GM12878 (cell line): ENCODE data around the gene GSTM5. TPM values are rescaled to one million over a fixed set of nuclear protein-coding genes. Genes with fewer than 3 reads are reported as not detected.
"Not testable (repeated sequence)": the region's sequence is repeated elsewhere in the genome, so short reads cannot be mapped to it uniquely, and the experiment has no call there.

Experiments used
- ATAC-seq: fragments of 200-7000 bp; cut with Tn5 transposase; 3 replicates; pipeline ENCODE4 v1.9.1; 2020; ENCODE audit warnings: mild to moderate bottlenecking, moderate library complexity
- BruUV-seq: library from RNA; stranded (reverse); fragments of 400-500 nt; replicated peaks from 2 replicates; lab custom pipeline; 2021; lab: Mats Ljungman, UMichigan
- CTCF ChIA-PET: fragments of 300-600 bp; sonication (Branson Sonifier 250); formaldehyde crosslinking; extraction: SDS; loops from one replicate; lab custom pipeline; 2021; ENCODE audit warnings: inconsistent platforms; lab: Yijun Ruan, JAX
- POLR2A ChIA-PET: fragments of 350-600 bp; formaldehyde crosslinking; extraction: SDS; loops from one replicate; lab custom pipeline; 2021; ENCODE audit warnings: inconsistent platforms; lab: Charles Lee
- RAD21 ChIA-PET: fragments of 300-600 bp; sonication (Branson Sonifier 250); formaldehyde crosslinking; loops from one replicate; lab custom pipeline; 2023; ENCODE audit warnings: antibody characterized with exemption; ENCODE audit not compliant: unreplicated experiment; lab: Charles Lee
- SMC1A ChIA-PET: fragments of 300-600 bp; sonication (Branson Sonifier 250); formaldehyde crosslinking; loops from one replicate; lab custom pipeline; 2023; ENCODE audit not compliant: unreplicated experiment, uncharacterized antibody; lab: Charles Lee
- DNase-seq: peaks from one replicate; pipeline ENCODE4 v3.0.0-alpha.2; 2011; ENCODE audit warnings: low read depth, low spot score
- FAIRE-seq: peaks from 3 replicates; lab custom pipeline; 2011; peaks lifted over from hg19 to GRCh38; lab: Jason Lieb, UNC
- H2AFZ ChIP-seq: 2 replicates; pipeline ENCODE4 v1.6.0; 2011; ENCODE audit warnings: low read depth, low read length, control low read depth; ENCODE audit not compliant: control insufficient read depth
- H3K27ac ChIP-seq: 2 replicates; pipeline ENCODE4 v1.5.1; 2011; ENCODE audit warnings: control low read depth; ENCODE audit not compliant: control insufficient read depth, insufficient read depth
- H3K27me3 ChIP-seq, 2 experiments: replicated peaks in 1 of 2; 2 replicates each; pipeline versions ENCODE4 v1.6.0 to v1.6.1; 2011; ENCODE audit warnings: low read length in 1 of 2; ENCODE audit not compliant: control insufficient read depth in 2 of 2, insufficient read depth in 2 of 2
- H3K36me3 ChIP-seq, 2 experiments: 2 replicates each; pipeline ENCODE4 v1.5.1; 2011; ENCODE audit warnings: low read length in 1 of 2; ENCODE audit not compliant: control insufficient read depth in 2 of 2, insufficient read depth in 2 of 2
- H3K4me1 ChIP-seq: 2 replicates; pipeline ENCODE4 v1.6.1; 2011; ENCODE audit warnings: mild to moderate bottlenecking, low read length, moderate library complexity, mixed read lengths; ENCODE audit not compliant: control insufficient read depth, insufficient read depth
- H3K4me2 ChIP-seq: 2 replicates; pipeline ENCODE4 v1.6.0; 2011; ENCODE audit warnings: control low read depth; ENCODE audit not compliant: control insufficient read depth, insufficient read depth
- H3K4me3 ChIP-seq: fragments of 200-600 bp; sonication (generic); 2 replicates; pipeline ENCODE4 v1.5.1; 2016
- H3K79me2 ChIP-seq: 2 replicates; pipeline ENCODE4 v1.6.0; 2011; ENCODE audit warnings: low read length; ENCODE audit not compliant: control insufficient read depth, insufficient read depth
- H3K9ac ChIP-seq: 2 replicates; pipeline ENCODE4 v1.8.0; 2011; ENCODE audit warnings: low read length, control low read depth, mixed read lengths; ENCODE audit not compliant: control insufficient read depth, insufficient read depth
- H3K9me3 ChIP-seq: replicated peaks from 3 replicates; pipeline ENCODE4 v1.5.1; 2011; ENCODE audit warnings: mild to moderate bottlenecking, low read length; ENCODE audit not compliant: control insufficient read depth, insufficient read depth
- H4K20me1 ChIP-seq: 2 replicates; pipeline ENCODE4 v1.6.0; 2011; ENCODE audit not compliant: control insufficient read depth, insufficient read depth
- BRCA1 ChIP-seq: IDR thresholded peaks from 2 replicates; pipeline ENCODE4 v1.6.1; 2011; ENCODE audit warnings: low read depth, low read length, improper control_type of control experiment
- CBFB ChIP-seq: IDR thresholded peaks from 2 replicates; pipeline ENCODE4 v1.6.1; 2016; ENCODE audit warnings: antibody characterized with exemption, low read depth
- EGR1 ChIP-seq, 2 experiments: IDR thresholded peaks; 1 replicate in 1 of 2; 2 replicates in 1 of 2; pipeline ENCODE4 v1.6.1; 2011 to 2012; ENCODE audit warnings: low read depth in 2 of 2, low read length in 2 of 2, borderline replicate concordance in 1 of 2, mild to moderate bottlenecking in 1 of 2, moderate library complexity in 1 of 2
- FOXK2 ChIP-seq: fragments of 450-650 bp; IDR thresholded peaks from 2 replicates; pipeline ENCODE4 v1.6.1; 2017; ENCODE audit warnings: mild to moderate bottlenecking, moderate library complexity
- NFIC ChIP-seq: IDR thresholded peaks from 2 replicates; pipeline ENCODE4 v1.6.1; 2012; ENCODE audit warnings: low read depth, mild to moderate bottlenecking, inconsistent platforms, low read length, moderate library complexity
- RAD21 ChIP-seq: IDR thresholded peaks from 2 replicates; pipeline ENCODE4 v1.6.1; 2011; ENCODE audit warnings: mild to moderate bottlenecking, low read depth, low read length, moderate library complexity; ENCODE audit not compliant: insufficient read depth
- RUNX3 ChIP-seq: IDR thresholded peaks from 2 replicates; pipeline ENCODE4 v1.6.1; 2012; ENCODE audit warnings: low read length, inconsistent platforms
- SKIL ChIP-seq: fragments of 450-650 bp; IDR thresholded peaks from 2 replicates; pipeline ENCODE4 v1.6.1; 2017; ENCODE audit warnings: mild to moderate bottlenecking, low read depth, inconsistent platforms; ENCODE audit not compliant: poor library complexity, severe bottlenecking
- SMAD5 ChIP-seq: IDR thresholded peaks from 2 replicates; pipeline ENCODE4 v1.6.1; 2016; ENCODE audit warnings: antibody characterized with exemption, low read depth
- TAF1 ChIP-seq: IDR thresholded peaks from 2 replicates; pipeline ENCODE4 v1.6.1; 2011; ENCODE audit warnings: mild to moderate bottlenecking, low read depth, low read length, borderline replicate concordance
- YBX1 ChIP-seq: fragments of 450-650 bp; IDR thresholded peaks from 2 replicates; pipeline ENCODE4 v1.6.1; 2016; ENCODE audit warnings: antibody characterized with exemption
- ZNF207 ChIP-seq: fragments of 450-650 bp; IDR thresholded peaks from 2 replicates; pipeline ENCODE4 v1.6.1; 2014; ENCODE audit warnings: antibody characterized with exemption, mild to moderate bottlenecking, borderline replicate concordance
- ZZZ3 ChIP-seq: IDR thresholded peaks from 2 replicates; pipeline ENCODE4 v1.6.1; 2011; ENCODE audit warnings: low read depth; ENCODE audit not compliant: control insufficient read depth, insufficient read length
- WGBS: methylation state at CpG from one replicate; pipeline ENCODE4 v1.1.6; 2016; ENCODE audit warnings: low lambda C conversion rate; ENCODE audit not compliant: insufficient replicate concordance, insufficient coverage; ENCODE audit errors: missing lambda C conversion rate; 5-methylcytosine and 5-hydroxymethylcytosine counted together
- in situ Hi-C: fragments of 300-500 bp; cut with MboI; formaldehyde crosslinking; loops from 9 replicates; pipeline ENCODE4 v1.14.3; 2018; ENCODE audit warnings: mixed read lengths
- intact Hi-C: fragments of 100-400 bp; cut with micrococcal nuclease; formaldehyde crosslinking; loops from one replicate; pipeline ENCODE4 v1.14.2; 2022; ENCODE audit not compliant: unreplicated experiment
- polyA plus RNA-seq, 11 experiments: library from polyadenylated mRNA; depleted of rRNA in 4 of 11; unstranded in 6 of 11; stranded (reverse) in 5 of 11; fragments of >200 nt; fragmentation: Nextera tagmentation in 4 of 11; fragmentation: Illumina TruSeq in 1 of 11; extraction: Ambion mirVana in 4 of 11; extraction: Trizol in 1 of 11; gene quantifications; 1 replicate in 1 of 11; 2 replicates in 10 of 11; pipeline versions ENCODE4 v1.2.1 to v1.2.3, GENCODE V29; 2011 to 2016; ENCODE audit warnings: inconsistent platforms in 2 of 11, missing spikeins in 2 of 11, low read depth in 1 of 11
- total RNA-seq, 4 experiments: library from RNA; depleted of rRNA in 3 of 4; stranded (reverse); fragments of >200 nt in 3 of 4; fragmentation: Illumina TruSeq in 1 of 4; extraction: Trizol in 1 of 4; gene quantifications; 2 replicates each; pipeline versions ENCODE4 v1.2.1 to v1.2.3, GENCODE V29; 2013 to 2021

GSTM5 gene
- total and polyA plus RNA-seq, 10 of the 15 experiments (the other 5 are each of a cell fraction or from before 2014, with no cell fraction given), result 0.10 to 0.37 (median 0.26) TPM; not detected in 1

DNA sequence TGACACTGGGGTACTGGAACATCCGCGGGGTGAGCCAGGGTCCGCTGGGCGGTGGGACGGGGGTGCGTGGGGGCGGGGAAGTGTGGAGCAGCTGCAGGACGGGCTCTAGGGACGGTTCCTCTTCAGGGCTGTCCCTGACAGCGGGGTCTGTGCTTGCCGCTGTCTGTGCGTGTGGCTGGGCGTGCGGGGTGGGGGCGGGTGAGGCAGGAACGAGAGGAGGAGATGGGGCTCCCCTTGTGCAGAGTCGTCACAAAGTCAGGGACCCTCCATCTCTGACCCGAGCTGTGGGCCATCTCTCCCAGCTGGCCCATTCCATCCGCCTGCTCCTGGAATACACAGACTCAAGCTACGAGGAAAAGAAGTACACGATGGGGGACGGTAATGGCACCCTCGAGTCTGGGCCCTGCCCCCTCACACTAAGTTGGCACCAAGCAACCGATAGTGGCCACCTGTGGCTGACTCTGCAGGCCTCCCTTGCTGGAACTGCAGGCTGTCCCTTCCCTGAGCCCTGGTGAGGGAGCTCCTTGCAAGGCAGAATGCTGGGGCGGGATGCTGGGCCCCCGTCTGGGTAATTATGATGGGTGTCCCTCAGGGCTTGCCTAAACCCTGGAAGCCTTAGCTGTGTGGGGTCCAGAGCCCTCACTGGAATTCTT is 43.8 kb upstream of the GSTM5 start (continued):
- no peak for TF ChIP-seq SKIL
- no peak for TF ChIP-seq NFIC
- TF ChIP-seq FOXK2, result no peak
- no peak for TF ChIP-seq ZZZ3
- TF ChIP-seq RUNX3, result no peak
- no peak for TF ChIP-seq RAD21
- no peak for TF ChIP-seq ZNF207
- no peak for TF ChIP-seq CBFB
- TF ChIP-seq SMAD5, result no peak
- no peak for TF ChIP-seq BRCA1

- Histone ChIP-seq H3K27ac (no peak overlapping the region), H3K79me2 (no peaks in the 10 kb centered on the region), H2AFZ (no peak overlapping the region), H3K4me2 (peak overlapping the region; percentile 38; the same call in 1 of the 2 replicates), H3K4me3 (no peak overlapping the region), H3K27me3 (no peaks in the 10 kb centered on the region), H3K9me3 (no peaks in the 10 kb centered on the region), H3K4me1 (peaks cover 10% of the 10 kb centered on the region), H3K9ac (no peak overlapping the region), H3K36me3 (no peaks in the 10 kb centered on the region), H4K20me1 (no peaks in the 10 kb centered on the region)
- intact Hi-C loops (no loop called here), in situ Hi-C loops (no loop called here)
- POLR2A ChIA-PET, result no interaction called here
- CTCF ChIA-PET, result interaction anchor here (0.6 to 3.0 kb wide), 3 partner anchors 29 to 315 kb away, joined by 3 to 21 read pairs (median 3); partner anchors contain the start of gene AHCYL1
- WGBS, result 45% methylated on average over 22 of the region's 22 CpGs
- BruUV-seq, result no TSS peak
- SMC1A ChIA-PET, result interaction anchor here (1.1 kb wide), 1 partner anchor 316 kb away, joined by 3 read pairs; the partner anchor contains the start of gene AHCYL1
- FAIRE-seq (no peak), ATAC-seq (no peak), DNase-seq (no peak)
- TF ChIP-seq YBX1, result no peak
- peak; percentile 87 for TF ChIP-seq RUNX3
- TF ChIP-seq TAF1, result no peak
- TF ChIP-seq EGR1 (IDR thresholded peaks at IDR 0.05; ENCODE audit: borderline replicate concordance in 1 of 2, low read depth in 2 of 2, low read length in 2 of 2), result no peak
- RAD21 ChIA-PET, result interaction anchor here (0.6 kb wide), 1 partner anchor 309 kb away, joined by 3 read pairs; no protein-coding TSS in a partner anchor
These were observed 42.7 kb upstream of the GSTM5 start for GRCh38 chr1:109669246-109669948.

DNA sequence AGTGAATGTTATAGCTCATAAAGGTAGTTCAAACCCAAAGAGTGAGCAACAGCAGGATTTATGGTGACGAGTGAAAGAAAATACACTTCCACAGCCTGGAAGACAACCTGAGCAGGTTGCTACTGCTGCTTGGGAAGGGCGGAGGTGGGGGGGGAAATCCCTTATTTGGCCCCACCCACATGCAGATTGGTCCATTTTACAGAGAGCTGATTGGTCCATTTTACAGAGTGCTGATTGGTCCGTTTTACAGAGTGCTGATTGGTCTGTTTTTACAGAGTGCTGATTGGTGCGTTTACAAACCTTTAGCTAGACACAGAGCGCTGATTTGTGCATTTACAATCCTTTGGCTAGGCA is 42.1 kb upstream of the GSTM5 start:
- RAD21 ChIA-PET, H3K9ac ChIP-seq, SMC1A ChIA-PET, H3K36me3 ChIP-seq, H3K4me3 ChIP-seq, BruUV-seq, FAIRE-seq, in situ Hi-C loops, H3K27me3 ChIP-seq, H4K20me1 ChIP-seq, H3K27ac ChIP-seq, POLR2A ChIA-PET, ATAC-seq, DNase-seq, H3K9me3 ChIP-seq, H3K4me1 ChIP-seq, intact Hi-C loops, H3K79me2 ChIP-seq, H2AFZ ChIP-seq: not testable (repeated sequence)
- WGBS, result 79% methylated on average over 4 of the region's 5 CpGs
- H3K4me2 ChIP-seq, result peak overlapping the region; percentile 38; the same call in 1 of the 2 replicates
- CTCF ChIA-PET, result interaction anchor here (0.6 to 3.0 kb wide), 3 partner anchors 30 to 315 kb away, joined by 3 to 21 read pairs (median 3); partner anchors contain the start of gene AHCYL1
